ENCODE measurements around the gene CRY2.
A peak's percentile ranks its signal among the peaks of the same experiment; 100 is the strongest.

Gene CRY2

DNA sequence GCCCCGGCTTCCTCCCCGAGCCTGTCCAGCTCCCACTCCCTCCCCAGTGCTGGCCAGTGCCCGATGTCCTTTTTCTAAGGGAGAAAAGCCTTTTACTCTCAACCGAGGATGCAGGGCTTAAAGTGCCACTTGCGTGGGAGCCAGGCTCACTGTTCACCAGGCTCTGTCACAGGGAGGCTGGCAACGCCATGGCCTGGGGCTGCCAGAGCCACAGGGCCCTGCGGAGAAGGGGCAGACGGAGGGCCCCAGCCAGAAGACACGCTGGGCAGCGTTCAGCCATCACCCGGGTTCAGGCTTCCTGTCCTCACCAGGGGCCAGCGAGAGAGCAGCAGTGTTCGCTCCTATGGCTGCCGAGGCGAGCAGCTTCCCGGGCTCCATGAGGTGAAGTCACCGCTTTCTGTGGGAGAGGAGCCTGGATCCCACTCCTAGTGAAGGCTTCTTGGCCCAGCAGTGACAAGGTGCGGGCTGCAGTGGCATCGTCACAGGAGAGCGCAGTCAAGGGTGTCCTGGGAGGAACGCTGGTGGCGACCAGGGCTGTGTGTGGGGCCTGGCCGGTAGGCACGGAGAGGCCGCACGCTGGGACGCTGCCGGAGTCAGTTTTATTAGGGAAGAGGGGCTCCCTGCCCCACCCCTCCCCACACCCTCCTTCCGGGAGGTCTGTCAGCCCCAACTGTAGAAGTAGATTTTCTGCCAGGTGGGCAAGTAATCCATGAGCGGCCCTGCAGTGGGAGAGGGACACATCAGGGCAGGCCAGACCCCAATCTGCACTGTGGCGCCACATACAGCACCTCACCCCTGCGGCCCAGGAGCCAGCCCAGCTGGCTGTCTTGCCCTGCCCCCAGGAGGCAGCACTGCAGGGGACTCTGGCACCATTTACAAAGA is 62.6 kb downstream of the CRY2 start:
- peaks cover 6% of the 10 kb centered on the region for H3K36me3 Mint-ChIP-seq (ENCODE audit: low read depth)
- TF ChIP-seq, protein P1, sequence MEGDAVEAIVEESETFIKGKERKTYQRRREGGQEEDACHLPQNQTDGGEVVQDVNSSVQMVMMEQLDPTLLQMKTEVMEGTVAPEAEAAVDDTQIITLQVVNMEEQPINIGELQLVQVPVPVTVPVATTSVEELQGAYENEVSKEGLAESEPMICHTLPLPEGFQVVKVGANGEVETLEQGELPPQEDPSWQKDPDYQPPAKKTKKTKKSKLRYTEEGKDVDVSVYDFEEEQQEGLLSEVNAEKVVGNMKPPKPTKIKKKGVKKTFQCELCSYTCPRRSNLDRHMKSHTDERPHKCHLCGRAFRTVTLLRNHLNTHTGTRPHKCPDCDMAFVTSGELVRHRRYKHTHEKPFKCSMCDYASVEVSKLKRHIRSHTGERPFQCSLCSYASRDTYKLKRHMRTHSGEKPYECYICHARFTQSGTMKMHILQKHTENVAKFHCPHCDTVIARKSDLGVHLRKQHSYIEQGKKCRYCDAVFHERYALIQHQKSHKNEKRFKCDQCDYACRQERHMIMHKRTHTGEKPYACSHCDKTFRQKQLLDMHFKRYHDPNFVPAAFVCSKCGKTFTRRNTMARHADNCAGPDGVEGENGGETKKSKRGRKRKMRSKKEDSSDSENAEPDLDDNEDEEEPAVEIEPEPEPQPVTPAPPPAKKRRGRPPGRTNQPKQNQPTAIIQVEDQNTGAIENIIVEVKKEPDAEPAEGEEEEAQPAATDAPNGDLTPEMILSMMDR (IDR thresholded peaks at IDR 0.05; ENCODE audit: unreplicated experiment in 3 of 3), result no peak
- H3K4me3 Mint-ChIP-seq, result no peak overlapping the region
- no peaks in the 10 kb centered on the region for H3K9me3 Mint-ChIP-seq
- H3K4me1 Mint-ChIP-seq, result peaks cover 9% of the 10 kb centered on the region
- H3K27me3 Mint-ChIP-seq (ENCODE audit: low read depth), result no peaks in the 10 kb centered on the region
- no peak overlapping the region for H3K27ac Mint-ChIP-seq

GRCh38 chr11:45910623-45911022 is 63.3 kb downstream of the CRY2 start:
- TF ChIP-seq, protein P1 (IDR thresholded peaks at IDR 0.05; ENCODE audit: unreplicated experiment in 3 of 3), result no peak
- Mint-ChIP-seq H3K9me3 (no peaks in the 10 kb centered on the region), H3K4me3 (no peak overlapping the region), H3K36me3 (ENCODE audit: low read depth) (peaks cover 6% of the 10 kb centered on the region), H3K4me1 (peaks cover 9% of the 10 kb centered on the region), H3K27ac (no peak overlapping the region), H3K27me3 (ENCODE audit: low read depth) (no peaks in the 10 kb centered on the region)

- no peak overlapping the region for H3K27ac Mint-ChIP-seq
- H3K36me3 Mint-ChIP-seq (ENCODE audit: low read depth), result peaks cover 6% of the 10 kb centered on the region
- peak overlapping the region in 1 of 3 experiments; percentile 17 for H3K4me3 Mint-ChIP-seq
- H3K4me1 Mint-ChIP-seq, result peaks cover 9% of the 10 kb centered on the region
- H3K9me3 Mint-ChIP-seq, result no peaks in the 10 kb centered on the region
- TF ChIP-seq, protein P1 (IDR thresholded peaks at IDR 0.05; ENCODE audit: unreplicated experiment in 3 of 3), result no peak
- H3K27me3 Mint-ChIP-seq (ENCODE audit: low read depth), result no peaks in the 10 kb centered on the region
Observed at GRCh38 chr11:45913514-45913913, 66.2 kb downstream of the CRY2 start.

- TF ChIP-seq, protein P1 (IDR thresholded peaks at IDR 0.05; ENCODE audit: unreplicated experiment in 3 of 3), result no peak
Observed at GRCh38 chr11:45913942-45914635, 66.8 kb downstream of the CRY2 start.

DNA sequence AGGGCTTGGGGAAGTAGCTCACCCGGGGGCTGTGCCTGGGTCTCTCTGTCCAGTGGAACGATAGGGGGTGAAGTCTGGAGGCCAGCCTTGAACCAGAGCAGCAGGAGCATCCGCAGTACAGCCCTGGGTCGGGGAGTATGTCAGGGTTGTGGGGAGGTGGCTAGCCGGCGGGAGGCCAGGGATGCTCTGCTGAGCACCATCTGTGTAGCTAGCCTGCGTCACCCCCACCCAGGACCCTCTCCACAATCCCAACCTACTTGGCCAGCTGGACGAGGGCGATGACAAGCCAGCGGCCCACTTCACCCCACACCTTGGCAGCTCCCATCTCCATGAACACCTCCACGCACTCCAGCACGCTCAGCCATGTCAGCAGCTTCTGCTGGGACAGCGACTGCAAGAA is 68.2 kb downstream of the CRY2 start:
- H3K4me1 Mint-ChIP-seq, result peaks cover 6% of the 10 kb centered on the region
- no peak overlapping the region for H3K27ac Mint-ChIP-seq
- no peaks in the 10 kb centered on the region for H3K9me3 Mint-ChIP-seq
- H3K4me3 Mint-ChIP-seq, result peak overlapping the region; percentile 34 to 79 (median 70)
- peaks cover 7% of the 10 kb centered on the region for H3K27me3 Mint-ChIP-seq (ENCODE audit: low read depth)
- TF ChIP-seq, protein P1 (IDR thresholded peaks at IDR 0.05; ENCODE audit: unreplicated experiment in 3 of 3), result no peak
- H3K36me3 Mint-ChIP-seq (ENCODE audit: low read depth), result peaks cover 6% of the 10 kb centered on the region

More at GRCh38 chr11:45913942-45914635, 66.8 kb downstream of the CRY2 start:
- no peaks in the 10 kb centered on the region for H3K27me3 Mint-ChIP-seq (ENCODE audit: low read depth)
- H3K9me3 Mint-ChIP-seq, result no peaks in the 10 kb centered on the region
- peaks cover 6% of the 10 kb centered on the region for H3K4me1 Mint-ChIP-seq
- peak overlapping the region; percentile 62 to 77 (median 70) for H3K4me3 Mint-ChIP-seq
- H3K36me3 Mint-ChIP-seq (ENCODE audit: low read depth), result peaks cover 6% of the 10 kb centered on the region
- H3K27ac Mint-ChIP-seq, result no peak overlapping the region

All from nephron (organoid).